HepG2 (cell line): ENCODE results near the gene MRPL50. TPM values are rescaled to one million over a fixed set of nuclear protein-coding genes. Genes with fewer than 3 reads are reported as not detected.

ENCODE experiments used
- CREB1 ChIP-seq, 2 experiments: fragments of 450-650 bp in 1 of 2; IDR thresholded peaks; 2 replicates each; pipeline ENCODE4 v1.6.1; 2016 to 2017; ENCODE audit warnings: control low read depth in 1 of 2, mild to moderate bottlenecking in 1 of 2, missing compliant biosample characterization in 1 of 2, missing genetic modification characterization in 1 of 2
- HMGA1 ChIP-seq: sonication (generic); formaldehyde crosslinking; conservative IDR thresholded peaks from 2 replicates; pipeline ENCODE4 v1.4.0; 2020; ENCODE audit warnings: missing genetic modification reagents
- MXD1 ChIP-seq: sonication (generic); formaldehyde crosslinking; IDR thresholded peaks from 2 replicates; pipeline ENCODE4 v1.4.0; 2020; ENCODE audit warnings: mild to moderate bottlenecking, missing genetic modification reagents
- REST ChIP-seq, 2 experiments: IDR thresholded peaks; 2 replicates each; pipeline ENCODE4 v1.6.1; 2011 to 2012; ENCODE audit warnings: low read length in 2 of 2, borderline replicate concordance in 1 of 2, low read depth in 1 of 2, mild to moderate bottlenecking in 1 of 2, moderate library complexity in 1 of 2
- SIX1 ChIP-seq: sonication (generic); formaldehyde crosslinking; IDR thresholded peaks from 2 replicates; pipeline ENCODE4 v1.4.0; 2020; ENCODE audit warnings: missing genetic modification reagents, borderline replicate concordance
- TEF ChIP-seq: sonication (generic); formaldehyde crosslinking; IDR thresholded peaks from 2 replicates; pipeline ENCODE4 v1.5.0; 2020; ENCODE audit warnings: missing genetic modification reagents
- ZNF251 ChIP-seq: sonication (generic); formaldehyde crosslinking; IDR thresholded peaks from 2 replicates; pipeline ENCODE4 v1.9.0; 2021; ENCODE audit warnings: mild to moderate bottlenecking, missing genetic modification reagents
- ZNF263 ChIP-seq: sonication (generic); formaldehyde crosslinking; IDR thresholded peaks from 2 replicates; pipeline ENCODE4 v1.4.0; 2020; ENCODE audit warnings: missing genetic modification reagents
- ZNF354B ChIP-seq: sonication (generic); formaldehyde crosslinking; IDR thresholded peaks from 2 replicates; pipeline ENCODE4 v1.8.0; 2022; ENCODE audit warnings: mild to moderate bottlenecking, missing genetic modification reagents
- ZNF557 ChIP-seq: sonication (generic); formaldehyde crosslinking; IDR thresholded peaks from 2 replicates; pipeline ENCODE4 v1.4.0; 2020; ENCODE audit warnings: missing genetic modification reagents
- polyA plus RNA-seq, 8 experiments: library from polyadenylated mRNA; depleted of rRNA in 3 of 8; stranded (reverse) in 7 of 8; unstranded in 1 of 8; fragments of >200 nt; fragmentation: Illumina TruSeq in 4 of 8; extraction: Trizol in 4 of 8; gene quantifications; 2 replicates each; pipeline versions ENCODE4 v1.2.1 to v1.2.3, GENCODE V29; 2011 to 2016; ENCODE audit warnings: low read depth in 4 of 8, missing spikeins in 1 of 8, mixed read lengths in 1 of 8; ENCODE audit not compliant: insufficient read depth in 1 of 8
- total RNA-seq, 5 experiments: library from RNA; depleted of rRNA; stranded (reverse); fragments of >200 nt; fragmentation: Illumina TruSeq; extraction: Trizol; gene quantifications; 2 replicates each; pipeline ENCODE4 v1.2.3, GENCODE V29; 2016; ENCODE audit warnings: low read depth in 1 of 5
- TF ChIP-seq, protein P1 (sequence below): sonication (generic); formaldehyde crosslinking; conservative IDR thresholded peaks from 2 replicates; pipeline ENCODE4 v1.4.0; 2020; ENCODE audit warnings: missing genetic modification reagents
- TF ChIP-seq, protein P2 (sequence below): IDR thresholded peaks from 2 replicates; pipeline ENCODE4 v1.4.0; 2020; ENCODE audit warnings: mild to moderate bottlenecking, missing genetic modification reagents
- TF ChIP-seq, protein P3 (sequence below): sonication (generic); formaldehyde crosslinking; IDR thresholded peaks from 2 replicates; pipeline ENCODE4 v1.4.0; 2020; ENCODE audit warnings: missing genetic modification reagents
- TF ChIP-seq, protein P4 (sequence below): sonication (generic); formaldehyde crosslinking; IDR thresholded peaks from 2 replicates; pipeline ENCODE4 v1.5.1; 2020; ENCODE audit warnings: missing genetic modification reagents, mild to moderate bottlenecking, borderline replicate concordance

The MRPL50 gene
- total and polyA plus RNA-seq, 2 of the 13 experiments (the other 11 are each of a cell fraction or from before 2014, with no cell fraction given), result 37.1 to 70.0 TPM

- TF ChIP-seq, protein P1, sequence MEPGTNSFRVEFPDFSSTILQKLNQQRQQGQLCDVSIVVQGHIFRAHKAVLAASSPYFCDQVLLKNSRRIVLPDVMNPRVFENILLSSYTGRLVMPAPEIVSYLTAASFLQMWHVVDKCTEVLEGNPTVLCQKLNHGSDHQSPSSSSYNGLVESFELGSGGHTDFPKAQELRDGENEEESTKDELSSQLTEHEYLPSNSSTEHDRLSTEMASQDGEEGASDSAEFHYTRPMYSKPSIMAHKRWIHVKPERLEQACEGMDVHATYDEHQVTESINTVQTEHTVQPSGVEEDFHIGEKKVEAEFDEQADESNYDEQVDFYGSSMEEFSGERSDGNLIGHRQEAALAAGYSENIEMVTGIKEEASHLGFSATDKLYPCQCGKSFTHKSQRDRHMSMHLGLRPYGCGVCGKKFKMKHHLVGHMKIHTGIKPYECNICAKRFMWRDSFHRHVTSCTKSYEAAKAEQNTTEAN (CRISPR knock-in tag), result no peak
- TF ChIP-seq ZNF354B (no peak), SIX1 (CRISPR knock-in tag) (0 out of 2 replicates have a peak, but pooled peaks have one; percentile 46), REST (IDR thresholded peaks at IDR 0.05; ENCODE audit: borderline replicate concordance in 1 of 2, low read depth in 1 of 2, low read length in 2 of 2) (no peak), ZNF251 (CRISPR knock-in tag) (no peak), MXD1 (CRISPR knock-in tag) (no peak), TEF (CRISPR knock-in tag) (no peak), ZNF263 (CRISPR knock-in tag) (no peak), HMGA1 (CRISPR knock-in tag) (no peak), ZNF557 (CRISPR knock-in tag) (no peak), CREB1 (IDR thresholded peaks at IDR 0.05) (no peak), CREB1 (CRISPR knock-in tag; IDR thresholded peaks at IDR 0.05) (peak; percentile 42)
- TF ChIP-seq, protein P2, sequence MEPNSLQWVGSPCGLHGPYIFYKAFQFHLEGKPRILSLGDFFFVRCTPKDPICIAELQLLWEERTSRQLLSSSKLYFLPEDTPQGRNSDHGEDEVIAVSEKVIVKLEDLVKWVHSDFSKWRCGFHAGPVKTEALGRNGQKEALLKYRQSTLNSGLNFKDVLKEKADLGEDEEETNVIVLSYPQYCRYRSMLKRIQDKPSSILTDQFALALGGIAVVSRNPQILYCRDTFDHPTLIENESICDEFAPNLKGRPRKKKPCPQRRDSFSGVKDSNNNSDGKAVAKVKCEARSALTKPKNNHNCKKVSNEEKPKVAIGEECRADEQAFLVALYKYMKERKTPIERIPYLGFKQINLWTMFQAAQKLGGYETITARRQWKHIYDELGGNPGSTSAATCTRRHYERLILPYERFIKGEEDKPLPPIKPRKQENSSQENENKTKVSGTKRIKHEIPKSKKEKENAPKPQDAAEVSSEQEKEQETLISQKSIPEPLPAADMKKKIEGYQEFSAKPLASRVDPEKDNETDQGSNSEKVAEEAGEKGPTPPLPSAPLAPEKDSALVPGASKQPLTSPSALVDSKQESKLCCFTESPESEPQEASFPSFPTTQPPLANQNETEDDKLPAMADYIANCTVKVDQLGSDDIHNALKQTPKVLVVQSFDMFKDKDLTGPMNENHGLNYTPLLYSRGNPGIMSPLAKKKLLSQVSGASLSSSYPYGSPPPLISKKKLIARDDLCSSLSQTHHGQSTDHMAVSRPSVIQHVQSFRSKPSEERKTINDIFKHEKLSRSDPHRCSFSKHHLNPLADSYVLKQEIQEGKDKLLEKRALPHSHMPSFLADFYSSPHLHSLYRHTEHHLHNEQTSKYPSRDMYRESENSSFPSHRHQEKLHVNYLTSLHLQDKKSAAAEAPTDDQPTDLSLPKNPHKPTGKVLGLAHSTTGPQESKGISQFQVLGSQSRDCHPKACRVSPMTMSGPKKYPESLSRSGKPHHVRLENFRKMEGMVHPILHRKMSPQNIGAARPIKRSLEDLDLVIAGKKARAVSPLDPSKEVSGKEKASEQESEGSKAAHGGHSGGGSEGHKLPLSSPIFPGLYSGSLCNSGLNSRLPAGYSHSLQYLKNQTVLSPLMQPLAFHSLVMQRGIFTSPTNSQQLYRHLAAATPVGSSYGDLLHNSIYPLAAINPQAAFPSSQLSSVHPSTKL (CRISPR knock-in tag), result peak; percentile 74
- TF ChIP-seq, protein P3, sequence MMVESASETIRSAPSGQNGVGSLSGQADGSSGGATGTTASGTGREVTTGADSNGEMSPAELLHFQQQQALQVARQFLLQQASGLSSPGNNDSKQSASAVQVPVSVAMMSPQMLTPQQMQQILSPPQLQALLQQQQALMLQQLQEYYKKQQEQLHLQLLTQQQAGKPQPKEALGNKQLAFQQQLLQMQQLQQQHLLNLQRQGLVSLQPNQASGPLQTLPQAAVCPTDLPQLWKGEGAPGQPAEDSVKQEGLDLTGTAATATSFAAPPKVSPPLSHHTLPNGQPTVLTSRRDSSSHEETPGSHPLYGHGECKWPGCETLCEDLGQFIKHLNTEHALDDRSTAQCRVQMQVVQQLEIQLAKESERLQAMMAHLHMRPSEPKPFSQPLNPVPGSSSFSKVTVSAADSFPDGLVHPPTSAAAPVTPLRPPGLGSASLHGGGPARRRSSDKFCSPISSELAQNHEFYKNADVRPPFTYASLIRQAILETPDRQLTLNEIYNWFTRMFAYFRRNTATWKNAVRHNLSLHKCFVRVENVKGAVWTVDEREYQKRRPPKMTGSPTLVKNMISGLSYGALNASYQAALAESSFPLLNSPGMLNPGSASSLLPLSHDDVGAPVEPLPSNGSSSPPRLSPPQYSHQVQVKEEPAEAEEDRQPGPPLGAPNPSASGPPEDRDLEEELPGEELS, result peak; percentile 90
- TF ChIP-seq, protein P4, sequence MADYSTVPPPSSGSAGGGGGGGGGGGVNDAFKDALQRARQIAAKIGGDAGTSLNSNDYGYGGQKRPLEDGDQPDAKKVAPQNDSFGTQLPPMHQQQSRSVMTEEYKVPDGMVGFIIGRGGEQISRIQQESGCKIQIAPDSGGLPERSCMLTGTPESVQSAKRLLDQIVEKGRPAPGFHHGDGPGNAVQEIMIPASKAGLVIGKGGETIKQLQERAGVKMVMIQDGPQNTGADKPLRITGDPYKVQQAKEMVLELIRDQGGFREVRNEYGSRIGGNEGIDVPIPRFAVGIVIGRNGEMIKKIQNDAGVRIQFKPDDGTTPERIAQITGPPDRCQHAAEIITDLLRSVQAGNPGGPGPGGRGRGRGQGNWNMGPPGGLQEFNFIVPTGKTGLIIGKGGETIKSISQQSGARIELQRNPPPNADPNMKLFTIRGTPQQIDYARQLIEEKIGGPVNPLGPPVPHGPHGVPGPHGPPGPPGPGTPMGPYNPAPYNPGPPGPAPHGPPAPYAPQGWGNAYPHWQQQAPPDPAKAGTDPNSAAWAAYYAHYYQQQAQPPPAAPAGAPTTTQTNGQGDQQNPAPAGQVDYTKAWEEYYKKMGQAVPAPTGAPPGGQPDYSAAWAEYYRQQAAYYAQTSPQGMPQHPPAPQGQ (CRISPR knock-in tag), result no peak
Measured at GRCh38 chr9:101387871-101388506, 10.4 kb downstream of the MRPL50 start (continued).
